Pancreas (tissue), 10 donors: ENCODE data around the gene MB21D2. TPM values are rescaled to one million over a fixed set of nuclear protein-coding genes. Genes with fewer than 3 reads are reported as not detected.

ENCODE experiments used
- ATAC-seq, 4 donors: fragments of 200-7000 bp; cut with Tn5 transposase; one replicate each; pipeline versions ENCODE4 v1.8.0 to v1.9.1; 2020; ENCODE audit warnings: mild to moderate bottlenecking in 4 of 4, moderate library complexity in 4 of 4
- DNase-seq, 6 donors: peaks; one replicate each; pipeline ENCODE4 v3.0.0-alpha.2; 2020
- FAIRE-seq: peaks from 2 replicates; lab custom pipeline; 2012; peaks lifted over from hg19 to GRCh38; lab: Jason Lieb, UNC
- H3K27ac ChIP-seq, 4 donors: fragments of 200-600 bp; sonication (generic); 1 replicate in 3 of 4; 2 replicates in 1 of 4; pipeline versions ENCODE4 v1.5.0 to v1.8.0; 2020
- H3K27me3 ChIP-seq, 4 donors: fragments of 200-600 bp; one replicate each; pipeline ENCODE4 v1.8.0; 2021
- H3K36me3 ChIP-seq, 3 donors: fragments of 200-600 bp; sonication (generic) in 1 of 3; one replicate each; pipeline versions ENCODE4 v1.5.0 to v1.8.0; 2020 to 2021
- H3K4me1 ChIP-seq, 3 donors: fragments of 200-600 bp; one replicate each; pipeline ENCODE4 v1.8.0; 2021
- H3K4me3 ChIP-seq, 4 donors: fragments of 200-600 bp; sonication (generic) in 2 of 4; one replicate each; pipeline versions ENCODE4 v1.5.0 to v1.8.0; 2020 to 2021
- H3K9me3 ChIP-seq, 4 donors: fragments of 200-600 bp; one replicate each; pipeline ENCODE4 v1.8.0; 2021
- CTCF ChIP-seq, 4 donors: fragments of 200-600 bp; sonication (generic) in 3 of 4; IDR thresholded peaks; one replicate each; pipeline versions ENCODE4 v1.5.0 to v1.8.0; 2021; ENCODE audit warnings: antibody characterized with exemption in 4 of 4
- WGBS, 2 donors: extraction: QIAGEN DNeasy Blood & Tissue Kit; methylation state at CpG; one replicate each; pipeline ENCODE4 v1.1.7; 2013; 5-methylcytosine and 5-hydroxymethylcytosine counted together
- intact Hi-C, 3 donors: fragments of 100-400 bp; cut with DNase I; formaldehyde crosslinking; loops; one replicate each; pipeline versions ENCODE4 v1.11.1 to v1.14.2; 2022
- polyA plus RNA-seq, 2 donors: library from polyadenylated mRNA; stranded (reverse); fragments of 200-250 nt; gene quantifications; one replicate each; pipeline ENCODE4 v1.2.3, GENCODE V29; 2013
- total RNA-seq, 6 donors: library from RNA; stranded (reverse); fragmentation: NEBNext Ultra II Directional in 4 of 6; extraction: Animal tissue kit (Norgen Biotek cat#: 25700) in 4 of 6; gene quantifications; one replicate each; pipeline versions ENCODE4 v1.2.1 to v1.2.4, GENCODE V29; 2021 to 2023
- donor health status: healthy with polysubstance abuse.
- donor health status: DM: no; HTN: no; CAD: no; lungs with moderate emphysema.
- donor health status: DM: no; HTN: no; CAD: no.
- donor health status: control.
- donor health status: control.
- donor health status: Bipolar disorder and iron deficiency.
- donor health status: DM: yes; HTN: yes; CAD: no.
- donor health status: DM: no; HTN: no; CAD: no.
- donor health status: DM: no; HTN: no; CAD: no.
- donor health status: DM: yes; HTN: yes; CAD: no.

MB21D2 gene
- total and polyA plus RNA-seq, 8 donors, result 0.37 to 2.3 (median 0.94) TPM

GRCh38 chr3:192884777-192885773, 32.6 kb downstream of the MB21D2 start:
- FAIRE-seq (no peak), DNase-seq (no peak), ATAC-seq (no peak)
- TF ChIP-seq CTCF (IDR thresholded peaks at IDR 0.05), result no peak
- no peaks in the 10 kb centered on the region for H3K9me3 ChIP-seq
- intact Hi-C loops, result no loop called here
- H3K36me3 ChIP-seq, result no peaks in the 10 kb centered on the region
- no peak overlapping the region for H3K27ac ChIP-seq
- peaks cover 0 to 4% (median 0%) of the 10 kb centered on the region in 3 donors for H3K4me1 ChIP-seq
- H3K27me3 ChIP-seq, result no peaks in the 10 kb centered on the region
- H3K4me3 ChIP-seq, result no peak overlapping the region
- 54 to 76% methylated on average over 8 of the region's 8 CpGs for WGBS, 2 donors

GRCh38 chr3:192883512-192883911, 34.1 kb downstream of the MB21D2 start:
- 65 to 81% methylated on average over 2 of the region's 2 CpGs for WGBS, 2 donors
- no peak for TF ChIP-seq CTCF (IDR thresholded peaks at IDR 0.05)
- H3K36me3 ChIP-seq, result no peaks in the 10 kb centered on the region
- no peak for ATAC-seq
- H3K27me3 ChIP-seq, result no peaks in the 10 kb centered on the region
- no peak for FAIRE-seq
- H3K4me1 ChIP-seq, result peaks cover 0 to 3% (median 0%) of the 10 kb centered on the region in 3 donors
- H3K4me3 ChIP-seq, result no peak overlapping the region
- no peaks in the 10 kb centered on the region for H3K9me3 ChIP-seq
- intact Hi-C loops, result no loop called here
- no peak overlapping the region for H3K27ac ChIP-seq
- no peak for DNase-seq

GRCh38 chr3:192881159-192881786, 36.4 kb downstream of the MB21D2 start:
- no peaks in the 10 kb centered on the region for H3K36me3 ChIP-seq
- intact Hi-C loops, result no loop called here
- no peak for TF ChIP-seq CTCF (IDR thresholded peaks at IDR 0.05)
- no peak for ATAC-seq
- H3K27me3 ChIP-seq, result no peaks in the 10 kb centered on the region
- FAIRE-seq, result no peak
- H3K4me3 ChIP-seq, result no peak overlapping the region
- no peak overlapping the region for H3K27ac ChIP-seq
- 70 to 86% methylated on average over 7 of the region's 7 CpGs for WGBS, 2 donors
- peaks cover 0 to 3% (median 0%) of the 10 kb centered on the region in 3 donors for H3K4me1 ChIP-seq
- no peak for DNase-seq
- H3K9me3 ChIP-seq, result no peaks in the 10 kb centered on the region

GRCh38 chr3:192880313-192880712, 37.3 kb downstream of the MB21D2 start:
- H3K36me3 ChIP-seq, result no peaks in the 10 kb centered on the region
- intact Hi-C loops, result no loop called here
- no peaks in the 10 kb centered on the region for H3K27me3 ChIP-seq
- no peak for DNase-seq
- H3K4me1 ChIP-seq, result peaks cover 0 to 3% (median 0%) of the 10 kb centered on the region in 3 donors
- no peak overlapping the region for H3K27ac ChIP-seq
- FAIRE-seq, result no peak
- TF ChIP-seq CTCF (IDR thresholded peaks at IDR 0.05), result no peak
- no peaks in the 10 kb centered on the region for H3K9me3 ChIP-seq
- H3K4me3 ChIP-seq, result no peak overlapping the region
- ATAC-seq, result no peak
- WGBS, 2 donors, result 77 to 89% methylated on average over 6 of the region's 6 CpGs
